GM20000 (cell line): ENCODE results near the gene EGFR.

ENCODE experiments used
- DNase-seq: peaks from one replicate; pipeline ENCODE4 v3.0.0; 2012; ENCODE audit warnings: low spot score
- CTCF ChIP-seq: IDR thresholded peaks from 2 replicates; pipeline ENCODE4 v1.5.1; 2012; ENCODE audit warnings: mild to moderate bottlenecking, control low read depth; ENCODE audit errors: extremely low read depth, missing control alignments

Gene EGFR

GRCh38 chr7:55181762-55182161, 162.9 kb downstream of the EGFR start:
- DNase-seq = no peak
- no peak for TF ChIP-seq CTCF

- TF ChIP-seq CTCF = no peak
- DNase-seq = no peak
Measured at GRCh38 chr7:55183897-55184296, 165.1 kb downstream of the EGFR start.

GRCh38 chr7:55185321-55185802, 166.5 kb downstream of the EGFR start:
- no peak for DNase-seq

GRCh38 chr7:55185941-55186609, 167.3 kb downstream of the EGFR start:
- no peak for TF ChIP-seq CTCF
- DNase-seq = no peak

More at GRCh38 chr7:55185321-55185802, 166.5 kb downstream of the EGFR start:
- TF ChIP-seq CTCF = no peak

- no peak for TF ChIP-seq CTCF
- no peak for DNase-seq
Measured at GRCh38 chr7:55187701-55188491, 169.1 kb downstream of the EGFR start.

- no peak for DNase-seq
- TF ChIP-seq CTCF = no peak
Measured at GRCh38 chr7:55188590-55189138, 169.8 kb downstream of the EGFR start.
